C1 segment of cervical spinal cord (tissue), 14 donors: Measurements from ENCODE around the gene OPRM1.

Source experiments
- DNase-seq, 14 donors: peaks; one replicate each; lab custom pipeline; 2025; lab: John Stamatoyannopoulos, UW

The OPRM1 gene

GRCh38 chr6:154080461-154081189 is 41.6 kb downstream of the OPRM1 start:
- no peak for DNase-seq

DNA sequence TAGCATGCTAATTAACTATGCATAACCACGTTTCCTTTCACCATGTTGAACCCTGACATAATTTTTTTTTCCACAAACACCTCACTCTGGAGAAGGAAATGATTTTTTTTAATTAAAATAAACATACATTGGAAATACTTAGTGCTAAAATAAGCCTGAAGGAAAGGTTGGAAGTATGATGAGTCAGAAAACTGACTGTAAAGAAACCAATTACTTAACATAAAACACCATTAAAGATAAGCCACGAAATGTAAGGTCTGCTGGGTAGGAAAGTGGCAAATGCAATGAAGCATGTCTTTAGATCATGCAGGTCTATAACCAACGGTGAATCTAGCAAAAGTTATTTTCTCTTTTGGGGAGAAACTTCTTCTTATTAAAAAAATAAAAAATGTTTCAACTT is 47.5 kb downstream of the OPRM1 start:
- DNase-seq, result no peak

- peak in 1 of 14 donors; percentile 38 for DNase-seq
Observed at GRCh38 chr6:154092326-154092962, 53.4 kb downstream of the OPRM1 start.

GRCh38 chr6:154093231-154094044 is 54.4 kb downstream of the OPRM1 start:
- peak in 1 of 14 donors; percentile 48 for DNase-seq

DNA sequence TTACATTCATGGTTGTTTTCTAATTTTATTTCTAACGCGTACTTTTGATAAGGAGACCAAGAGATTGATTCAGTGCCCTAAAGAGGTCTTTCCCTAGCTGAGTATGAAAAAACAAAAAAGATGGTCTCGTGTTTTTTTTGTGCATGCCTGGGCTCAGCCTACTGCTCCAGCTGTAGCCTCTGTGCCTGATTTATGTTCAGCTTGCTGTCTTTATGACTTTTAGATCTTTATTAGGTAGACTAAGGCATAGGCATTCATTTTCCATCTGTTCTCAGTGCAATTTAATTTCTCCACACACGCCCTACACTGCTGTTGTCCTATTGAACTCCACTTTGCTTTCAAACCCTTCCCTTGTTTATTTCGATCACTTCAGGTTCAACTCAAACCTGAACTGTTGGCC is 56.5 kb downstream of the OPRM1 start:
- no peak for DNase-seq

GRCh38 chr6:154096316-154096715 is 57.3 kb downstream of the OPRM1 start:
- DNase-seq, result no peak

- DNase-seq, result no peak
Observed at GRCh38 chr6:154096834-154097233, 57.8 kb downstream of the OPRM1 start.

DNA sequence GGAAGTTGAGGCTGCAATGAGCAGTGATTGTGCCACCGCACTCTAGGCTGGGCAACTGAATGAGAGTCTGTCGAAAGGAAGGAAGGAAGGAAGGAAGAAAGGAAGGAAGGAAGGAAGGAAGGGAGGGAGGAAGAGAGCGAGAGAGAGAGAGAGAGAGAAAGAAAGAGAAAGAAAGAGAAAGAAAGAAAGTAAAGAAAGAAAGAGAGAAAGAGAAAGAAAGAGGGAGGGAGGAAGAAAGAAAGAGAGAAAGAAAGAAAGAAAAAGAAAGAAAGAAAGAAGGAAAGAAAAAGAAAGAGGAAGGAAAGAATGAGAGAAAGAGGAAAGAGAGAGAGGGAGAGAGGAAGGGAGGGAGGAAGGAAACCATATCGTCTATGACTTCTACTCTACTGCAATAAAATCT is 60.2 kb downstream of the OPRM1 start:
- DNase-seq, result no peak

GRCh38 chr6:154106251-154106650 is 67.2 kb downstream of the OPRM1 start:
- DNase-seq, result no peak

DNA sequence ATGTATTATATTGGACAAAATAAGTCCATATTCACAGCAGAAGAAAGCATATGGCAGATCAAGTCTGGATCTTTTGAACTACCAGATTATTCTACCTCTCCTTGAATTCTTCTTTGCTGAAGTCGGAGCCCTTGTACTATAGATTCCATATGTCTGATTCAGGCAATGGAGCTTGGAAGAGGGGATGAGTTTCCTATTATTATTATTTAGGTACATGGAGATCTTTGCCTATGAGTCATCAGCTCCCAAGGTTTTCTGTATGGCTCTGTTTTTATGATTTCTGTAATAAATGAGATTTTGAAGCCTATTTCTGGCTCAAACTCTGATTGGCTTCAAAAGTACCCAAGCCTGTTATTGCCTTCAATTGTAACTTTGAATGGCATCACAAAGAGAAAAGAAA is 72.0 kb downstream of the OPRM1 start:
- no peak for DNase-seq

DNA sequence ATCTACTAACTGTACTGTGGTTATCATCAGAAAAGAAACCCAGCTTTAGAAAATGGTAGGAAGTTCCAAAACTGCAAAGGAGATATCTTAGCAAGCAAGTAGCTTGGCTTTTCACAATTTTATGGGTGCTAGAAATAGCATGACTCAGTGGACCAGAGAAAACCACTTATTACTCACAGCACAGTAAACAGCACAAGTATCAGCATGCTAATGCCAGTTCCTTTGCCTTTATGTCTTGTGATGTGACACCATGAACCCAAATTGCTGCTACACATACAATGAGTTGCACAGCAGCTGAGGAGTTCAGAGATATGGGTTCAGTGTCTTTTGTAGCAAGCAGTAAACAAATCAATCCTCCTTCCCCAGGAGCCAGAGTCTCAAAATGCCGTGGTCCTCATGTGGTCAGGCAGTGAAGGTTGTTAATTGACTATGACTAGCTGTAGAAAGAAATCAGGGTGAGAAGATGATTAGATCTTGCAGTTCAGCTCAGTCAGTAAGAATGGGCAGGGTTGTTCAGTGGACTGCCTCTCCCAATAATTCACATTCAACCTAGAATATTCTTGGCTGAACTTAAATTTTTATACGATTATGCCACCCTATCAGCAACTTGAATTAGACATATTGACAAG is 73.3 kb downstream of the OPRM1 start:
- DNase-seq, result no peak

DNA sequence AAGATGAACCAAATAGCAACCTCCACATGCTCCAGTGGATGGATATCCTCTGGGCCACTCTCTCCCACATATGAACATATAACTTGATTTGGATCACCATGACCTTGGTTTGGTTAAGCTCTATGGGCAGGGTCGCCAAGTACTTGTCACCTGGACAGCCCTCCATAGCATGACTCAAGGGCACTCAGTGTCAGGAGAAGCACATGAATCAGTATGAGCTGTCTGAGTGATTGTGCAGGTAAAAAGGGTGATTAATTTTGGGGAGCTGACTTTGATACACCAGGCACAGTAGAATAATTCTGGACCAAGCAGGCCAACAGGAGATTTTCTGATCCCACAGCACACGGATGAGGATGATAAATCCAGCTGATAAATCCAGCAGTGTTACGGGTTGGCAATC is 74.4 kb downstream of the OPRM1 start:
- no peak for DNase-seq

GRCh38 chr6:154117485-154117884 is 78.4 kb downstream of the OPRM1 start:
- DNase-seq, result no peak

- no peak for DNase-seq
Observed at GRCh38 chr6:154122195-154122925, 83.3 kb downstream of the OPRM1 start.

- DNase-seq, result no peak
Observed at GRCh38 chr6:154123155-154123956, 84.3 kb downstream of the OPRM1 start.

GRCh38 chr6:154125421-154125820 is 86.4 kb downstream of the OPRM1 start:
- no peak for DNase-seq

DNA sequence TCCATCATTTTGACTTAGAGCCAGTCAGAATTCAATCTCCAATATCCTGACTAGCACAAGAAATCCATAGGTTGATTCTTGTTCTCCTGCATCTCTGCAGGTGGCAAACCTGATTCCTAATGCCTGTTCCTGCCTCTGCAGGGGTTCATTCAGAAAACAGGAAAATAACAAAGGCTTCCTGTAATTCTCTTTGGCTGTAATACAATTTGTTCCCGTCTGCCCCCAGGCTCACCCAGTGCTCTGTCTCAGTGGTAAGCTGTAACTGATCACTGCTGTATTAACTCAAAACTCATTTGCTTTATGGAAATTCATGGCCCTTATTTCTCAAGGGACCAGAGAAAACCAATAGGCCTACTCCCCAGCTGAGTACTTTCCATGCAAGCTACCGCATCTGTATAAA is 88.6 kb downstream of the OPRM1 start:
- DNase-seq, result no peak

DNA sequence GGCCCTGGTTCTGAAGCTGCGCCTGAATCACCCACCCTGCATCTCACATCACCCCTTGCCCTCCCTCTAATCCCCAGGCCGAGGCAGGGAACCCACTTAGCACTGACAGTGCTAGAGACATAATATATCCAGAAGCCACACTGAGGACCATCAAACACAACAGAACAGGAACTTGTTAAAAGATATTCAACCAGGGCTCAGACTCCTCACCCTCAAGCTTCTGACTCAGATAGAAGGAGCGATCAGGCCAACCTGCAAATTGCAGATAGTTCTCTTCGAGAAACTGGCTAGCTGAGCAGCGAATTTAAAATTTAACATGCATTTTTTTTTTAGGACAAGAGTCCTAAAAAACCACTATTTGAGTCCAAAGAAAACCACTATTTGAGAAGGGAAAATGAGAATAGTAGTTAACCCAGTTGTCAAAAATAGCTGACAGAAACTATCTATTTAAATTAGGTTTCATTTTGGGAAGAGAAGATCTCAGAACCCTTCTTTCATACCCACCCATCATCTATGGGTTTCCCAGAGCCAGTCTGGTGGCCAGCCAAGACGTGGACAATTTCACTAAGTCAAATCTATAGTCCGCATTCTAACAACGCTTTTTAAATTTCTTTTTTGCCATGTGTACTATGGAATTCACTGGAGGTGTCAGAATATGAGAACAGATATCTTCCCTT is 95.6 kb downstream of the OPRM1 start:
- DNase-seq, result no peak

DNA sequence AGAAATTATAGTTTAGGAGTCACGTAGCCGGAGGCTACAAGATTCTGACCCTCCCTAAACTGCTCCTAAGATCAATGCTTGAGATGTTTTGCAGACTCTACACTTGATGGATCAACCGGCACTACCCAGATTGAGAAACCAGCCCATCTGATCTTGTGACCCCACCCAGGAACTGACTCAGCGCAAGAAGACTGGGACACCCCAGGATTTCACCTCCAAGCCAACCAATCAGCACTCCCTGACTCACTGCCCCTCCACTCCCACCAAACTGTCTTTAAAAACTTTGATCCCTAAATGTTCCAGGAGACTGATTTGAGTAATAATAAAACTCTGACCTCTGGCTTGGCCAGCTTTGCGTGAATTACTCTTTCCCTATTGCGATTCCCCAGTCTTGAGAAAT is 99.8 kb downstream of the OPRM1 start:
- DNase-seq, result no peak

GRCh38 chr6:154139892-154140291 is 100.9 kb downstream of the OPRM1 start:
- peak in 2 of 14 donors; percentile 10 to 11 for DNase-seq
